Measurements from ENCODE around the gene LGALS3BP.

DNA sequence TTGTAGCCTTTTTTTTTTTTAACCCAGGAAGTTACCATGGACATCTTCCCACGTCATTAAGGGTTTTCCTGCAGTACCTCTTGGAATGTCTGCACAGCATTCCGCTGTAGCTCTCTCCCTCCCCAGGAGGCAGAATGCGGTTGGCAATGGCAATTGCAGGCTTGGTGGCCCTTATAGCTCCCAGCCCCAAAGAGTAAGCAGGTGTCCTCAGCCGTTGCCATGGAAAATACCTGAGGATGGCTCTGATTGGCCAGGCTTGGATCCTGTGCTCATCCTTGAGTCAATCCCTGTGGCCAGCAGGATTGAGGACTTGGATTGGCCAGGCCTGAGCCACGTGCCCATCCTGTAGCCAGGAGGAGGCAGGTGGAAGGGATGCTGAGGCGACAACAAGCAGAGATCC, 39.0 kb downstream of the LGALS3BP start:
- TF ChIP-seq POLR2AphosphoS5 (IDR thresholded peaks at IDR 0.05; ENCODE audit: low read depth, low read length) (no peak), TAF1 (IDR thresholded peaks at IDR 0.05; ENCODE audit: low read depth, low read length) (no peak), POLR2A (IDR thresholded peaks at IDR 0.05; ENCODE audit: low read depth, low read length) (no peak), PAX5 (IDR thresholded peaks at IDR 0.05; ENCODE audit: insufficient read depth, low read length, severe bottlenecking) (no peak)

Measured in GM12891 (cell line).